Measurements from ENCODE around the gene DUSP22. TPM values are rescaled to one million over a fixed set of nuclear protein-coding genes. Genes with fewer than 3 reads are reported as not detected.

Gene DUSP22
- total and polyA plus RNA-seq, 2 experiments from 2014 or later: 12.8 to 36.8 TPM

- H3K9me3 Mint-ChIP-seq: peaks cover 81% of the 10 kb centered on the region
- no peak overlapping the region for H3K4me2 ChIP-seq
- H2AFZ ChIP-seq: no peak overlapping the region
- TF ChIP-seq JUNB (IDR thresholded peaks at IDR 0.05; ENCODE audit: unreplicated experiment) (no peak), NANOG (IDR thresholded peaks at IDR 0.05; ENCODE audit: borderline replicate concordance) (no peak), EZH2 (IDR thresholded peaks at IDR 0.05; ENCODE audit: low read depth, unreplicated experiment) (no peak), STAT1 (IDR thresholded peaks at IDR 0.05; ENCODE audit: unreplicated experiment) (no peak), ETS1 (IDR thresholded peaks at IDR 0.05) (no peak)
- TF ChIP-seq, protein P1, sequence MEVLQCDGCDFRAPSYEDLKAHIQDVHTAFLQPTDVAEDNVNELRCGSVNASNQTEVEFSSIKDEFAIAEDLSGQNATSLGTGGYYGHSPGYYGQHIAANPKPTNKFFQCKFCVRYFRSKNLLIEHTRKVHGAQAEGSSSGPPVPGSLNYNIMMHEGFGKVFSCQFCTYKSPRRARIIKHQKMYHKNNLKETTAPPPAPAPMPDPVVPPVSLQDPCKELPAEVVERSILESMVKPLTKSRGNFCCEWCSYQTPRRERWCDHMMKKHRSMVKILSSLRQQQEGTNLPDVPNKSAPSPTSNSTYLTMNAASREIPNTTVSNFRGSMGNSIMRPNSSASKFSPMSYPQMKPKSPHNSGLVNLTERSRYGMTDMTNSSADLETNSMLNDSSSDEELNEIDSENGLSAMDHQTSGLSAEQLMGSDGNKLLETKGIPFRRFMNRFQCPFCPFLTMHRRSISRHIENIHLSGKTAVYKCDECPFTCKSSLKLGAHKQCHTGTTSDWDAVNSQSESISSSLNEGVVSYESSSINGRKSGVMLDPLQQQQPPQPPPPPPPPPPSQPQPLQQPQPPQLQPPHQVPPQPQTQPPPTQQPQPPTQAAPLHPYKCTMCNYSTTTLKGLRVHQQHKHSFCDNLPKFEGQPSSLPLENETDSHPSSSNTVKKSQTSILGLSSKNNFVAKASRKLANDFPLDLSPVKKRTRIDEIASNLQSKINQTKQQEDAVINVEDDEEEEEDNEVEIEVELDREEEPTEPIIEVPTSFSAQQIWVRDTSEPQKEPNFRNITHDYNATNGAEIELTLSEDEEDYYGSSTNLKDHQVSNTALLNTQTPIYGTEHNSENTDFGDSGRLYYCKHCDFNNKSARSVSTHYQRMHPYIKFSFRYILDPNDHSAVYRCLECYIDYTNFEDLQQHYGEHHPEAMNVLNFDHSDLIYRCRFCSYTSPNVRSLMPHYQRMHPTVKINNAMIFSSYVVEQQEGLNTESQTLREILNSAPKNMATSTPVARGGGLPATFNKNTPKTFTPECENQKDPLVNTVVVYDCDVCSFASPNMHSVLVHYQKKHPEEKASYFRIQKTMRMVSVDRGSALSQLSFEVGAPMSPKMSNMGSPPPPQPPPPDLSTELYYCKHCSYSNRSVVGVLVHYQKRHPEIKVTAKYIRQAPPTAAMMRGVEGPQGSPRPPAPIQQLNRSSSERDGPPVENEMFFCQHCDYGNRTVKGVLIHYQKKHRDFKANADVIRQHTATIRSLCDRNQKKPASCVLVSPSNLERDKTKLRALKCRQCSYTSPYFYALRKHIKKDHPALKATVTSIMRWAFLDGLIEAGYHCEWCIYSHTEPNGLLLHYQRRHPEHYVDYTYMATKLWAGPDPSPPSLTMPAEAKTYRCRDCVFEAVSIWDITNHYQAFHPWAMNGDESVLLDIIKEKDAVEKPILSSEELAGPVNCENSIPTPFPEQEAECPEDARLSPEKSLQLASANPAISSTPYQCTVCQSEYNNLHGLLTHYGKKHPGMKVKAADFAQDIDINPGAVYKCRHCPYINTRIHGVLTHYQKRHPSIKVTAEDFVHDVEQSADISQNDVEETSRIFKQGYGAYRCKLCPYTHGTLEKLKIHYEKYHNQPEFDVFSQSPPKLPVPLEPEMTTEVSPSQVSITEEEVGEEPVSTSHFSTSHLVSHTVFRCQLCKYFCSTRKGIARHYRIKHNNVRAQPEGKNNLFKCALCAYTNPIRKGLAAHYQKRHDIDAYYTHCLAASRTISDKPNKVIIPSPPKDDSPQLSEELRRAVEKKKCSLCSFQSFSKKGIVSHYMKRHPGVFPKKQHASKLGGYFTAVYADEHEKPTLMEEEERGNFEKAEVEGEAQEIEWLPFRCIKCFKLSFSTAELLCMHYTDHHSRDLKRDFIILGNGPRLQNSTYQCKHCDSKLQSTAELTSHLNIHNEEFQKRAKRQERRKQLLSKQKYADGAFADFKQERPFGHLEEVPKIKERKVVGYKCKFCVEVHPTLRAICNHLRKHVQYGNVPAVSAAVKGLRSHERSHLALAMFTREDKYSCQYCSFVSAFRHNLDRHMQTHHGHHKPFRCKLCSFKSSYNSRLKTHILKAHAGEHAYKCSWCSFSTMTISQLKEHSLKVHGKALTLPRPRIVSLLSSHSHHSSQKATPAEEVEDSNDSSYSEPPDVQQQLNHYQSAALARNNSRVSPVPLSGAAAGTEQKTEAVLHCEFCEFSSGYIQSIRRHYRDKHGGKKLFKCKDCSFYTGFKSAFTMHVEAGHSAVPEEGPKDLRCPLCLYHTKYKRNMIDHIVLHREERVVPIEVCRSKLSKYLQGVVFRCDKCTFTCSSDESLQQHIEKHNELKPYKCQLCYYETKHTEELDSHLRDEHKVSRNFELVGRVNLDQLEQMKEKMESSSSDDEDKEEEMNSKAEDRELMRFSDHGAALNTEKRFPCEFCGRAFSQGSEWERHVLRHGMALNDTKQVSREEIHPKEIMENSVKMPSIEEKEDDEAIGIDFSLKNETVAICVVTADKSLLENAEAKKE (CRISPR knock-in tag; IDR thresholded peaks at IDR 0.05): no peak
- TF ChIP-seq, protein P2, sequence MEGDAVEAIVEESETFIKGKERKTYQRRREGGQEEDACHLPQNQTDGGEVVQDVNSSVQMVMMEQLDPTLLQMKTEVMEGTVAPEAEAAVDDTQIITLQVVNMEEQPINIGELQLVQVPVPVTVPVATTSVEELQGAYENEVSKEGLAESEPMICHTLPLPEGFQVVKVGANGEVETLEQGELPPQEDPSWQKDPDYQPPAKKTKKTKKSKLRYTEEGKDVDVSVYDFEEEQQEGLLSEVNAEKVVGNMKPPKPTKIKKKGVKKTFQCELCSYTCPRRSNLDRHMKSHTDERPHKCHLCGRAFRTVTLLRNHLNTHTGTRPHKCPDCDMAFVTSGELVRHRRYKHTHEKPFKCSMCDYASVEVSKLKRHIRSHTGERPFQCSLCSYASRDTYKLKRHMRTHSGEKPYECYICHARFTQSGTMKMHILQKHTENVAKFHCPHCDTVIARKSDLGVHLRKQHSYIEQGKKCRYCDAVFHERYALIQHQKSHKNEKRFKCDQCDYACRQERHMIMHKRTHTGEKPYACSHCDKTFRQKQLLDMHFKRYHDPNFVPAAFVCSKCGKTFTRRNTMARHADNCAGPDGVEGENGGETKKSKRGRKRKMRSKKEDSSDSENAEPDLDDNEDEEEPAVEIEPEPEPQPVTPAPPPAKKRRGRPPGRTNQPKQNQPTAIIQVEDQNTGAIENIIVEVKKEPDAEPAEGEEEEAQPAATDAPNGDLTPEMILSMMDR (conservative IDR thresholded peaks at IDR 0.05; ENCODE audit: low read depth in 2 of 2): no peak
- no peaks in the 10 kb centered on the region for H3K27me3 ChIP-seq (ENCODE audit: insufficient read depth)
- no peaks in the 10 kb centered on the region for H3K79me2 ChIP-seq (replicated peaks; ENCODE audit: insufficient read depth)
- H3K9me2 ChIP-seq (ENCODE audit: insufficient read depth): 0 out of 2 replicates have a peak, but pooled peaks cover 7% of the 10 kb centered on the region
- no peak overlapping the region for H3K27ac ChIP-seq (ENCODE audit: low read depth)
- H3K4me3 ChIP-seq: no peak overlapping the region
- peaks cover 20% of the 10 kb centered on the region for H3K36me3 Mint-ChIP-seq (ENCODE audit: low read depth)
- no peaks in the 10 kb centered on the region for H3F3A ChIP-seq (replicated peaks; ENCODE audit: low read depth)
- ATAC-seq: no peak
- DNase-seq (ENCODE audit: low spot score): no peak
- peaks cover 6% of the 10 kb centered on the region for H3K4me1 Mint-ChIP-seq
- H3K4me3 Mint-ChIP-seq: no peak overlapping the region
- peaks cover 14% of the 10 kb centered on the region; the same call in 1 of the 2 replicates for H3K36me3 ChIP-seq (ENCODE audit: insufficient read depth)
- no peaks in the 10 kb centered on the region for H4K20me1 ChIP-seq (replicated peaks; ENCODE audit: insufficient read depth)
- H3K4me1 ChIP-seq (ENCODE audit: insufficient read depth): 0 out of 2 replicates have a peak, but pooled peaks cover 12% of the 10 kb centered on the region
- no peak overlapping the region for H3K27ac Mint-ChIP-seq
- peaks cover 25% of the 10 kb centered on the region for H3K27me3 Mint-ChIP-seq (ENCODE audit: insufficient read depth, low read depth, poor library complexity)
Measured at GRCh38 chr6:378958-379409, 86.7 kb downstream of the DUSP22 start.
